ENCODE results near the gene TAF3.

The TAF3 gene

DNA sequence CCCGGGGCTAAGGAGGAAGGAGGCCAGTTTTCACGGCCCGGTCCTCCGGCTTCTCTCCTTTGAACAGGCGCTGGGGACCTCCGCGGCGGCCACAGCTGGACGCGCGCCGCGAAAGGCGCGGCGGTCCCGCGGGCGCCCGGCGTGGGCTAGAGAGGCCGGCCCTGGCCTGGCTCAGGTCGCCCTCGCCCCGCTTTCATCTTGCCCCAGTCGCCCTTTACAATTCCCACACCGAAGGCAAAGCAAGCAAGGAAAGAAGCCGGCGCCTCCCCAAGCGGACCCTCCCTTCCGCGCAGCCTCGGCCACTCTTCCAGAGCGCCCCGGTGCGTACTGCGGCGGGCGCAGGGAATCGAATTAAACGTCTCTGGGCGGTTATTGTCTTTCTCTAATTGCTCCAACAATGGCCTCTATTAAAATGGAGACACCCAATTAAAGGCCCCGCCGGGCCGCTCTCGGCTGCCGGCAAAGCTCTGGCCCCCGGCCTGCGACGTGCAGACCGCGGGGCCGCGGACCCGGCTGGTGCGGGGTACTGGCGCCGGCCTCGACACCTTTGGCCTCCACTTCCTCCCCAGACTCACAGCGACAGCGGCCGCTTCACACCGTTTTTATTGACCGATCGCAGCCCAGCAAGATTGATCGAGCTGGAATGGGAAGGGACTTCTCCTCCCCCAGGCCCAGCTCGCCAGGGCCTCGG lies 231.7 kb downstream of the TAF3 start:
- no peak for DNase-seq

DNA sequence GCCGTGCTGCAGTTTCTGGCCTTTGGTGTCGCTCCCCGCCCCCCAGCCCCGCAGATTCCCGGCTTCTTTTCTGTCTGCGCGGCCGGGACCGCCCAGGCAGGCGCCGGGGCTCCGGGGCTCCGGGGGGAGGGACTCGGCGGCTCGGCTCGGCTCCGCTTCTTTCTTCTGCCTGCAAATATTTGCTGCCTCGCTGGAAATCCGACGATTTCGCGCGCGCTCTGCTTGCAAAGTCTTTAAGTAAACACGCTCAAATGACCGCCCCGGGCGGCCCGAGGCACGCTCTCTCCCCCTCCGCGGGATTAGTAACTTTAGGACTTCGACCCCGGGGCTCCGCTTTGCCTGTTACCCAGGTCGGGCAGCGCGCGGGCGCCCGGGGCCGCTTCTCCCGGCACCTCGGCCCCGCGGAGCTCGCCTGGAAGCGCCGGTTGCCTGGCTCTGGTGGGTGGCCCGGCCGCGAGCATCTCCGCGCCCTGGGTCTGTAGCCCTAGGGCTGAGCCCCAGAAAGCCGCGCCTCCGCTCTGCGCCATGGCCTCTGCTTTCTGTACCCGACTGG lies 232.3 kb downstream of the TAF3 start:
- no peak for DNase-seq

DNA sequence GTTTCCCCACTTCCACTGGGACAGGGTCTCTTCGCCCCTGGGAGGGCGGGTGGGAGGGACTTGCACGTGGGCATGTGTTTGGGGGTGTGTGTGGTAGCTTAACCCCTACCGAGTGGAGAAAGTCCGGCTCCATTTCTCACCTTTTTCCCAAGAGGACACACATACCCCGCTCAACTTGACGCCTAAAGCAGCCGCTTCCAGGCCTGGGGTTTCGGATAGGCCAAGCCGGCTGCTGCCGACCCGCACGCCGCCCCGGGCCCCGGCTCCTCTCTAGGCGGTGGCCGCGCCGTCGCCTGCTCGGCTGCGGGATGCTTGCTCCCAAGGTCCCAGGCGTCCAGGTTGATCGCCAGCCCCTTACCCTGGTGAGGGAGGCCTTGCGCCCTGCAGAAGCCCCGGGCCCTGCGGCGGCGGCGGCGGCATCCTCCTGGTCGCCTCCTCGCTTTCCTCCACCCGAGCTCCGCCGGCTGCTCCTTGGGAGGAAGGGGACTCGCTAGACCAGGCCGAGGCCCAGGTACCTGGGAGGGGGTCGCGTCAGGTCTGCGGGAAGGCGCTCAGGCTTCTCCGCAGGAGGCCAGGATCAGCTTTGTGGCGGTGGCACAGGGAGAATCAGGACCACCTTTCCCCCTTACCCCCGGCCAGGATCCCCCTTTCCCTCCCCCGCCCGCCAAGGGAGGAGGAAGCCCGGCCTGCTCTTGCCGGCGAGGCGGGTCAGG lies 233.0 kb downstream of the TAF3 start:
- no peak for DNase-seq

DNA sequence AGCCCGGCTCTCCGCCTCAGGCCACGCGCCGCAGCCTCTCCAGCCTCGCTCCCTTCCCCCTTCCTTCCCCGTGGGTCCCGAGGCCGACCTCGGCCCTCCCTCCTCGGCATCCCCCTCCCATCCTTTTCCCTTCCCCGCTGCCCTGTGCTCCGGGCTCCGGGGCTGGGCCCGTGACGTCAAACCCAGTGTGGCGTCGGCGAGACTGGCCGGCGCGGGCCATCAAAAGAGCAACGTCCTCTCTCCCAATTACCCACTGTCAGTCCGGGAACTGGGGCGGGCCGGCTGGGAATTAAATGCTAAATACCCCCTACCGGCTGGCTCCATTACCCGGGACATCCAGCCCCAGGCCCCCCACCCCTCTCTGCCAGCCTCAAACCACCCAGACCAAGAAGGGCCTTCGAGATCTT lies 233.5 kb downstream of the TAF3 start:
- no peak for DNase-seq

DNA sequence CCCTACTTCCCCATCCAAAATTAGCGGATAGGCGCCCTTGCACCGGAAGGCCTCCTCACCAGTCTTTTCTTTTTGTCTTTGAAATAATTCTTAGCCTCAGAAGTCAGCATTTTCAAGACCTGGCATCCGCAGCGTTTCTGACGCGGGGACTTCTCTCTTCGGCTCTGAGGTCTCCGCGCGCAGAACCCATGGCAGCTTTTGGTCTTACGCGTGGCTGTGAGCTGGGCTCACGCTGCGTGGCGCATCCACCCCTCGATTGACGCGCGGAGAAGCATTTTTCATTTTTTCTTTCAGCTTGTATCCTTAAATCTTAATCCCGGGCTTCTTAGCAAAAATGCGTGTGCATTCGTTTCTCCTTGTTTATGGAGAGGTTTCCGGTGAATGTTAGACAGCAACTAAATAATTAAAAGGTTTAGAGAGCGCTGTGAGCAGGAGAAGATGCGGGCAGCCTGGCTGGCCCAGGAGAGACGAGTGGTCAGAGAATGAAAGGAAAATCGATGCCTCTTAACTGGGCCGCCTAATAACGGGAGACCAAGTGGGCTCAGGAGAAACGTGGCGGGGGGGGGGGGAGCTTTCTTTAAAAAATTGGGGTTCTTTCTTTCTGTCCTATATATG lies 234.1 kb downstream of the TAF3 start:
- no peak for DNase-seq

DNA sequence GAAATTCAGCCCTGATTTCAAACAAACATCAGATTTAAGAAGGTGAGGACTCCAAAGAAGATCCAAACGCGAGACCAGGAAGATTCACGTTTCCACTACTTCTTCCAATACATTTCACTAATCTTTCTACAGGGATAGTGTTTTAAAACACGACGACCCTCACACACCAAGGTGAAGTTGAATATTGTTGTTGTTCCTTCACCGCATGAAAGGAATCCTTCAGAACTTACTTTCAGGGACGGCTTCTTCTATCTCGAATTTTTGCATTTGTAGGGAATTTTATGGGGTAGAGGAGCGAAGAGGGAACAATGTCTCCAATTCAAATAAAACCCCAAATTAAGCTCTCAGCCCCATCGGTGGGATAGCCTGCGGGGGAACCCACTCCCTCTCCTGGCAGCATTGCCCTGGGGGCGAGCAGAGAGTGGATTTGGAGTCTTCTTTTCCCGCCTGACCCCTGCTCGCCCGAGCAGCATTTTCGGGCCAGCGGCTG lies 234.7 kb downstream of the TAF3 start:
- no peak for DNase-seq

DNA sequence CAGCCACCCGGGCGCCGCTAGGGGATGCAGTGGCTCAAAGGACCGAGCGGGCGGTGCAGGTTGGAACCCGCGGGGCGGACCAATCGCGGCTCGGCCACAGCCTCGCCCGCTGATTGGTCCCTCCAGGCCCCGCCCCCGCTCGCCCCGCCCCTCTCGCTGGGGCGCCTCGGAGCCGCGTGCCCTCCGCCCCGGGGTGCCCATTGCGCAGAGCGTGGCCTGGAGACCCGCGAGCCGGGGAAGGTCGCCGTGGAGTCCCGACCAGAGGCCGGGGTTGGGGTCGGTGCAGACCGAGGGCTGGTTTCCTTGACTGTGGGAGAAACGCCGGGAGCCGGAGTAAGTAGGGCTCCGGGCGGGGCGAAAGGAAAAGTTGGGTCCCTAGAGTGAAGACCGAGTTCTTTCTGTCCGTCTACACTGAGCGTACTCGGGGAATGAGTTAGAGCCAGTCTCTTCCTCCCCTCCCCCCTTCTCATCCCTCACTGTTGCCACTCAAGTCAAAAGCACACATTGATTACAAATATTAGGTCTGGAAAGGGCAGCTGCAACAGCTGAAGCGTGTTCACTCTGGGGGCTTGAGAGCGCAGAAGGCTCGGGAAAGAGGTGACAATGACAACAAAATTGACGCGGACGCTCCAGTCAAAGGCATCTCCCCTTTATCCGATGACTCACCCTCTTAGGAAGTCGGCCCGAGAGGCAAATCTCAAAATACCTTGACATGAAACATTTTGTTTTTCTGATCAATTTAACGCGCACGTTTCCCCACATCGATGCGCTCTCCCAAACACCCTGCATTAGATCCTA lies 235.3 kb downstream of the TAF3 start:
- peak; percentile 26 for DNase-seq

DNA sequence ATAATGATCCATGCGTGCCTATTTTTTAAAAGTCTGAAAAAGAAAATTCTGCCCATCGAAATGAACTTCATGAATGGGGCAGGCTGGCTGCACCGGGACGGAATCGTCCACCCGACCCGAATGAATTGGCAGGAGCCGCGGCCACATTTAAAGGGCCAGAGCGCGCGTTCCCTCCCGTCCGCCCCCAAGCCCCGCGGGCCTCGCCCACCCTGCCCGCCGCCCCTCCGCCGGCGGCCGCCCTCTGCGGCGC lies 235.9 kb downstream of the TAF3 start:
- no peak for DNase-seq

DNA sequence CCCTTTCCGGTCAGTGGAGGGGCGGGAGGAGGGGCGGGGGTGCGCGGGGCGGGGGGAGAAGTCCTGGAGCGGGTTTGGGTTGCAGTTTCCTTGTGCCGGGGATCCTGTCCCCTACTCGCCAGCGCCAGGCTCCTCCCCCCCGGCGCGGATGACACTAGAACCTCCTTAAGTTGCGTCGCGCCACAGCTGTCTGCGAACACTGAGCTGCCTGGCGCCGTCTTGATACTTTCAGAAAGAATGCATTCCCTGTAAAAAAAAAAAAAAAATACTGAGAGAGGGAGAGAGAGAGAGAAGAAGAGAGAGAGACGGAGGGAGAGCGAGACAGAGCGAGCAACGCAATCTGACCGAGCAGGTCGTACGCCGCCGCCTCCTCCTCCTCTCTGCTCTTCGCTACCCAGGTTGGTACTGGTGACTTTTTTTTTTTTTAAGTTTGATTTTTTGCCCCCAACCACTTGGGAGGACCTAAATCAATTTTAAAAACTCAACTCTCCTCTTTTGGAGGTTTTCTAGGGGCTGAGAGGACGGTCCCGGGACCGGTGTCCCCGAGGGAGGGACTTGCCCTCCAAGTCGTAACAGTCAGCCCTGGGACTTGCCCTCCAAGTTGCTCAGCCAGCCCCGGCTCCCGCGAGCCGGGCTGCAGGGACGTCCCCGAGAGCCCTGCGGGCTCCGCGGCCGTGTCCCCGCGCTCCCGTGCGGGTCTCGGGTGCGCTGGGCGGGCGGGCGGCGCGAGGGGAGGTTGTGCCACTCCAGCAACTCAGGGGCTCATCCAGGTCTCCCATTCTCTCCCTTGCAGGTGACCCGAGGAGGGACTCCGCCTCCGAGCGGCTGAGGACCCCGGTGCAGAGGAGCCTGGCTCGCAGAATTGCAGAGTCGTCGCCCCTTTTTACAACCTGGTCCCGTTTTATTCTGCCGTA lies 236.4 kb downstream of the TAF3 start, which contains the start of gene GATA3:
GATA3 (plus strand) TSS at position 195 of the 914 bp plus-strand sequence. CDS start 968 bp downstream, outside the sequence.
- DNase-seq, result no peak

DNA sequence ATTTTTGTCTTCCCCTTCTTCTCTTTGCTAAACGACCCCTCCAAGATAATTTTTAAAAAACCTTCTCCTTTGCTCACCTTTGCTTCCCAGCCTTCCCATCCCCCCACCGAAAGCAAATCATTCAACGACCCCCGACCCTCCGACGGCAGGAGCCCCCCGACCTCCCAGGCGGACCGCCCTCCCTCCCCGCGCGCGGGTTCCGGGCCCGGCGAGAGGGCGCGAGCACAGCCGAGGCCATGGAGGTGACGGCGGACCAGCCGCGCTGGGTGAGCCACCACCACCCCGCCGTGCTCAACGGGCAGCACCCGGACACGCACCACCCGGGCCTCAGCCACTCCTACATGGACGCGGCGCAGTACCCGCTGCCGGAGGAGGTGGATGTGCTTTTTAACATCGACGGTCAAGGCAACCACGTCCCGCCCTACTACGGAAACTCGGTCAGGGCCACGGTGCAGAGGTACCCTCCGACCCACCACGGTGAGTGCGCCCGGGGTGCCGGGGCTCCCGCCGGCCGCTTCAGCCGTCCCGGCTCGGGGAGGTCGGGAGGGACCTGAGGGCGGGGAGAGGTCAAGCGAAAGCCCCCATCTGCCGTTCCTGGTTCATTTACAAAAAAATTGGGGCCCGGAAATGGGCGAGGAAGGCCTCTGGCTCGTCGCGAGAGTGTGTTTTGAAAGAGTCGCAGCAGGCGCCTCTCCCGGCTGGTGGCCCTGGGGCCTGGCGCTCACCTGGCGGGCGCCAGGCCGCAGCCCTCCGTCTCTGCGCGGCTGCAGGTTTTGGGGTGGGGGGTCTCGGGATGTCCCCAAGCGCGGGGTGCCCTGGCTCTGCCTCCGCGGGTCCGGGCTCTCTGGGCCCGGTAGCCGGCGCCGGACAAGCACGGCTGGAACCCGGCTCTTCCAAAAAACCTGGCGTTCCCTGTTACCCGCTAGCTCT lies 237.4 kb downstream of the TAF3 start:
- no peak for DNase-seq

DNA sequence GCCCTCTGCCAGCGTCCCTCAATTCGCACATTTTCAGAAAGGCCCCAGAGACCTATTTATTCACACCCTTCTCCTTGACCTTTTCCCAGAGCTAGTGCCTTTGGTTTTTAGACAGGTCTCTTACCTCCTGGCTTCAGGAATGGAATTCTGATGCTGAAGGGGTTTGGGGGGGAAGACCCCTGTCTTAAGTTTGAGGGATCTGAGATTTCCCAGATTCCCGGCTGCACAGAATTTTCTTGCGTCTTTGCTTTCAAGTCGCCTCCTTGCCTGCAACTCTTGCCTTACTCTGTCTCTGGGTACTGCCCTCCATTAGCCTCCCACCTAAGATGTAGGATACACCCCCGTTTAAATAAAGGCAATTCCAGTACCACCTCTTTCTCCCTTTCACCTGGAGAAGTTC lies 238.1 kb downstream of the TAF3 start:
- no peak for DNase-seq

DNA sequence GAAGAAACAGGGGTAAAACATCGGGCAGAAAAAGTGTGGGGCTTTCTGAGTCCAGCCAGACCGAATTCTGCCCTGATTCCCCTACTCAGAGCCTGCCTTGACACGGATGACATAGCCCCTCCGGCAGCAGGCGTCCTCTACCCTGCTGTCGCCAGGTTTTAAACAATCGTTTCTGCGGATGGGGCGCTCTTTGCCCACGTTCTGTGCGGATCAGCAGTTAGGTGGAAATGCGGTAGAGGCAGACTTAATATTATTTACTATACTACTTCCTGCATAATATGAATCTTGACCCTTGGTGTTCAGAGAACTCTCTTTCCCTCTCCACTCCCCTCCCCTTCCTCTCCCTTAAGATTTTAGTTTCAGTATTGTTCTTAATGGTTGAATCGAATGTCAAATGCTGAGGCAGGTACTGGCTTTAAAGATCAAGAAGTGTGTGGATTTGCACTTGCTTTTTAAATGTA lies 238.6 kb downstream of the TAF3 start:
- no peak for DNase-seq

DNA sequence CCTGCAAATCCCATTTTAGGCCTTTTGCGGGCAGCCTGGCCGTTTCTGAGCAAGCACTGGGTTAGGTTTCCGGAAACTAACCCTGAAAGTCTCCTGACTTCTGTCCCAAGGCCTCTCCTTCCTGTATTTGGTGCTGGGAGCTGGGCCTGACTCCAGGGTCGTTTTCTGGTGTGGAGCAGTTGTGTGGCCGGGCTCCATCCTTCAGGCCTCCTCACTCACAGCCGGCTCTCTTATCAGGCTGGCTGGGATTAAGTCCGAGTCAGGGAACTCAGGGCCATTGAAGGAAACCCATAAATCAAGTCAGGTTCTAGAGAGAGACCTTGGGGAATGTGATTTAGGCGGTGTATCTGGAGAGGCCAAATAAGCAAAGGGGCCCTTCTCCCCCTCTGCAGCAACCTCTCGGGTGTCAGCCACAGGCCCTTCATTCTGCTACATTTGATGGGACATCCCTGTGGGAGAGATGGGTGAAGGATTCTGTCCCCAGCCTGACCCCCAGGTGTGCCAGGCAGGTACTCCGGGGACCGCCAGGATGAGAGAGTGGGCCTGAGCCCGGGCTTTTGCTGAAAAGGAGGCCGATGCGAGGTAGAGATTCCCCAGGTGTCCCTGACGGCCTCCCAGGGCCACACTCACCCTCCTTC lies 239.4 kb downstream of the TAF3 start:
- no peak for DNase-seq

DNA sequence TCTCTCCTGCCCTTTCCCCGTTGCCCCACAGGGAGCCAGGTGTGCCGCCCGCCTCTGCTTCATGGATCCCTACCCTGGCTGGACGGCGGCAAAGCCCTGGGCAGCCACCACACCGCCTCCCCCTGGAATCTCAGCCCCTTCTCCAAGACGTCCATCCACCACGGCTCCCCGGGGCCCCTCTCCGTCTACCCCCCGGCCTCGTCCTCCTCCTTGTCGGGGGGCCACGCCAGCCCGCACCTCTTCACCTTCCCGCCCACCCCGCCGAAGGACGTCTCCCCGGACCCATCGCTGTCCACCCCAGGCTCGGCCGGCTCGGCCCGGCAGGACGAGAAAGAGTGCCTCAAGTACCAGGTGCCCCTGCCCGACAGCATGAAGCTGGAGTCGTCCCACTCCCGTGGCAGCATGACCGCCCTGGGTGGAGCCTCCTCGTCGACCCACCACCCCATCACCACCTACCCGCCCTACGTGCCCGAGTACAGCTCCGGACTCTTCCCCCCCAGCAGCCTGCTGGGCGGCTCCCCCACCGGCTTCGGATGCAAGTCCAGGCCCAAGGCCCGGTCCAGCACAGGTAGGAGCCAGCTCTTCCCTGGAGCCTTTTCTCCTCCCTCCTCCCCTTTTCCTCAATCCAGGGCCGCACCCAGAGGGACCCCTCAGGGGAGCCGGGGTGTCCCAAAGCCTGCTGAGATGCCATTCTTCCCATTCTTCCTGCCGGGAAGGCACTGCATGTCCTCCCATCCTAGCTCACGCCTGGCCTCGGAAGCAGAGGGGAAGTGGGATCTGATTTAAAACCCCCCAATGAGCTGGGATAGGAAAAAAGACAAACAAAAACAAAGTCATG lies 240.2 kb downstream of the TAF3 start:
- no peak for DNase-seq

DNA sequence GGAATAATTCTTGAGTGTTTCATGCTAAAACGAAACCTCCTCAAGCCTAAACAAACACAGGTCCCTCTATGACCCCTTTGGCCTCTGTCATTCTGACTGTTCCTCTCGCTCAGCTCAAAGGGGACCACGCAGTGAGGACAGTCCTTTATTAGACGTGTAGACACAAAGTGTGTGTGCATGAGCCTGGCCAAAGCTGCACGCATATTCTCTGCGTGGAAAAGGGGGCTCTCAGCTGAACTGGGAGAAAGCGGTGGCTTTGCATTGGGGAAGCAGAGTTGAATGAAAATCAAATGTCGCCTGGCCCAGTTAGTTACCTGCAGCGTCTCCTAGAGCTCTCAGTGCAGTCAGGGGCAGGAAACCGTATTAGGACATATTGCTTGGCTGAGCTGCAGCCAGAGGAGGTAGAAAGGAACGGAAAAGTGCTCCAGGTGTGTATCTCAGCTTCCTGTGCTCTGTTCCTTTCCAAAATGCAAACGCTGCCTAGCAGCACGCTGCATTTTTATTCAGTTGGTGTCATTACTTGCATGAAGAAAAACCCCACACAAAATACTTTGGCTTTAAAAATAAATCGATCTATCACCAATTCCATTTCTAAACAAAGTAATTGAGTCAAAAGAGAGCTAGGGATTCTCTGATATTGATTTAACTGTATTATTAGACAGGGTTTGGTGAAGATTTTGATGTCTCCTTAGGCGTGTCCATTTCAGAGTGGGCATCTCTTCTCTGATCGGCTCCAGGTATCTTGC lies 241.1 kb downstream of the TAF3 start:
- DNase-seq, result no peak

DNA sequence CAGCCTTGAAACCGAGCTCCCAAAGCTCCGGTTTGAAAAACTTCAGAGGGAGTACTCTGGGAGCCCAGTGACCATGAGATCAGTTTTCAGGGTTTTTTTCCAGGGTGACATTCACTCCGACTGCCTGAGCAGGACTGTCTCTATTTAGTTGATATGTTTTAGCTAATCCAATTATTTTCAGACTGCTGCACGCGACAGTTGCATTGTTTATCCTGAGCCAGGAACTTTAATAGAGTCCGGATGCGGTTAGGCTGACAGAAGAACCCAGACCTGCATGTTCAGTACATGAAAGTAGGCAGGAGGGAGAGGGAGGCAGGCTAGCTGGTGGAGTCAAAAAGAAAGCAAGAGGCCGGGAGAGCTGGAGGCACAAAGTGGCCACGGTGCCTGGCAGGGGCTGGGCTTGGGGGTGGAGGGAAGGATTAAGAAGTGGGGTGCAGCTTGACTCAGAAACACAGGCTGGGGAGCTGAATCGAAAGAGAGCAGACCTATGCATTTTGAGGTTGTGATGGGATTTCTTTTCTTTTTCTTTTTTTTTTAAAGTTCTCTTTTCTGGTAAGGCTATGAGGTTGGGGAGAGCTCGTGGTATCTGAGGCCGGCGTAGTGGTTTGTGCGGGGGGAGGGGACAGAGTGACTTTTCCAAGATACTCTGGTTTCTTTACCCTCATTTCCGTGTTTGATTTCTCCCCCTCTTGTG lies 241.9 kb downstream of the TAF3 start:
- no peak for DNase-seq

DNA sequence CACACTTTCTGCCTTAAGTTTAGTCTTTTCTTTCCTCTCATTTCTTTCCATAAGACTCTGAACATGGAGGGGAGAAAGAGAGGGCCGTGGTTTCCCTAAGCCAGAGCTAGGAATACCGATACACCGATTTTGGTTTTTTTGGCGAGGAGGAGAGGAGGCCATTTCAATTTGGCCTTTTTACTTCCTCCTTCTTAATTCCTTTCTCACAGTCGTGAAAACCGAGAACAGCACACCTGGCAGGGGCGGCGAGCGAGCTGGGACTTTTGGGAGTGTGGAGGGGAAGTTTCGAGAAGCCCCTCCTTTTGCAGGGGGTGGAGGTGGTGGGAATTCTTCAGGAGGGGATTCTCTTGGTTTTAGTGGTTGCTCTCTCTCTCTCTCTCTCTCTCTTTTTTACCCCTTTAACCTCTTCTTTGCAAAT lies 242.4 kb downstream of the TAF3 start:
- no peak for DNase-seq

All from NCI-H2171 (cell line).